Endothelial cell (in vitro differentiated cells): ENCODE data around the gene C1QTNF6. TPM values are rescaled to one million over a fixed set of nuclear protein-coding genes. Genes with fewer than 3 reads are reported as not detected.

Source experiments
- DNase-seq: peaks from one replicate; pipeline ENCODE4 v3.0.0; 2021; ENCODE audit warnings: low spot score
- H3K27ac Mint-ChIP-seq: one replicate; pipeline ENCODE4 v1.8.0; 2021; ENCODE audit warnings: mixed read lengths, inconsistent platforms; ENCODE audit not compliant: unreplicated experiment
- H3K27me3 Mint-ChIP-seq: one replicate; pipeline ENCODE4 v1.8.0; 2021; ENCODE audit warnings: mild to moderate bottlenecking, moderate library complexity, mixed read lengths, inconsistent platforms; ENCODE audit not compliant: unreplicated experiment
- H3K36me3 Mint-ChIP-seq: one replicate; pipeline ENCODE4 v1.8.0; 2021; ENCODE audit warnings: mild to moderate bottlenecking, low read depth, mixed read lengths, inconsistent platforms; ENCODE audit not compliant: unreplicated experiment
- H3K4me1 Mint-ChIP-seq: one replicate; pipeline ENCODE4 v1.8.0; 2021; ENCODE audit warnings: mild to moderate bottlenecking, mixed read lengths, inconsistent platforms; ENCODE audit not compliant: unreplicated experiment
- H3K4me3 Mint-ChIP-seq: one replicate; pipeline ENCODE4 v1.8.0; 2021; ENCODE audit warnings: mild to moderate bottlenecking, mixed read lengths, inconsistent platforms; ENCODE audit not compliant: unreplicated experiment
- H3K9me3 Mint-ChIP-seq: one replicate; pipeline ENCODE4 v1.8.0; 2021; ENCODE audit warnings: mixed read lengths, inconsistent platforms; ENCODE audit not compliant: unreplicated experiment
- total RNA-seq: library from RNA; stranded (reverse); fragmentation: NEBNext Ultra II Directional; extraction: Animal tissue kit (Norgen Biotek cat#: 25700); gene quantifications from one replicate; pipeline ENCODE4 v1.2.1, GENCODE V29; 2021; ENCODE audit not compliant: unreplicated experiment
- TF ChIP-seq, protein P1 (sequence below): fragments of 200-600 bp; sonication (generic); IDR thresholded peaks from one replicate; pipeline ENCODE4 v1.5.0; 2021; ENCODE audit warnings: antibody characterized with exemption; ENCODE audit not compliant: unreplicated experiment

The C1QTNF6 gene
- total RNA-seq, 1 donor from 2014 or later: 32.7 TPM

DNA sequence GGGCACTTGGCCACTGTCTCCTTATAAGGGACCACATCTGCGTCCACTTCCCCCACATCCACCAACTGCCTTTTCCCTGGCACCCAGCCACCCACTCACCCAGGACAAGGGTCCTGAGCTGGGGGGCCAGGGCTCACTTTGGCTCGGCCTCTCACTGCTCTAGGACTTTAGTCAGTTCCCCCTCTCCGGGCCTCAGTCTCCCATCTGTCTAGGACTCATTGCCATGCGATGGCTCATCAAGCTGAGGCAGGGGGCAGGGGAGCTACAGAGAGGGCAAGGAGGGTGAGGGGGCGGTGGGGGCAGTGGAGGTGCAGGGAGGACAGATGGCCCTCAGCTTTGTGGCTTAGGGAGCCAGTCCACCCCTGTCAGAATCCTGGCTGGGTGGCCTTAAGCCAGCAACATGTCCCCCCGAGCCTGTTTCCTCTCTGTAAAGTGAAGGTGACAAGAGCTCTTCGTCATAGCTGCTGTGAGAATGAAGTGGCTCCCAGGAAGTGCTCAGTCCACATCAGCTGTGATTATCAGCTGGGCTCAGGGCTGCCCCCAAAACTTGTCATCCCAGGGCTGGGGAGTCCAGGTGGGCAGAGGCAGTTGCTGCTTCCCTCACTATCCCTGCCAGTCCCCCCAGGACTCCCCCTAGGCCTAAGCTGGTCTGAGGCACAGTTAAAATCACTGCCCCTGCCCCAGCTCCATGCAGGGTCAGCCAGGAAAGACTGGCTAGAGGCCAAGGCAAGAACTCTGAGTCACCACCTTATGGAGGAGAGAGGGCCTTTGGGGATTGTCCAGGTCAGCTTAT, 41.2 kb upstream of the C1QTNF6 start:
- Mint-ChIP-seq H3K9me3 (peaks cover 4% of the 10 kb centered on the region), H3K27ac (no peak overlapping the region), H3K36me3 (peaks cover 9% of the 10 kb centered on the region), H3K4me3 (no peak overlapping the region), H3K27me3 (peaks cover 7% of the 10 kb centered on the region), H3K4me1 (no peaks in the 10 kb centered on the region)
- no peak for DNase-seq
- TF ChIP-seq, protein P1, sequence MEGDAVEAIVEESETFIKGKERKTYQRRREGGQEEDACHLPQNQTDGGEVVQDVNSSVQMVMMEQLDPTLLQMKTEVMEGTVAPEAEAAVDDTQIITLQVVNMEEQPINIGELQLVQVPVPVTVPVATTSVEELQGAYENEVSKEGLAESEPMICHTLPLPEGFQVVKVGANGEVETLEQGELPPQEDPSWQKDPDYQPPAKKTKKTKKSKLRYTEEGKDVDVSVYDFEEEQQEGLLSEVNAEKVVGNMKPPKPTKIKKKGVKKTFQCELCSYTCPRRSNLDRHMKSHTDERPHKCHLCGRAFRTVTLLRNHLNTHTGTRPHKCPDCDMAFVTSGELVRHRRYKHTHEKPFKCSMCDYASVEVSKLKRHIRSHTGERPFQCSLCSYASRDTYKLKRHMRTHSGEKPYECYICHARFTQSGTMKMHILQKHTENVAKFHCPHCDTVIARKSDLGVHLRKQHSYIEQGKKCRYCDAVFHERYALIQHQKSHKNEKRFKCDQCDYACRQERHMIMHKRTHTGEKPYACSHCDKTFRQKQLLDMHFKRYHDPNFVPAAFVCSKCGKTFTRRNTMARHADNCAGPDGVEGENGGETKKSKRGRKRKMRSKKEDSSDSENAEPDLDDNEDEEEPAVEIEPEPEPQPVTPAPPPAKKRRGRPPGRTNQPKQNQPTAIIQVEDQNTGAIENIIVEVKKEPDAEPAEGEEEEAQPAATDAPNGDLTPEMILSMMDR: no peak

DNA sequence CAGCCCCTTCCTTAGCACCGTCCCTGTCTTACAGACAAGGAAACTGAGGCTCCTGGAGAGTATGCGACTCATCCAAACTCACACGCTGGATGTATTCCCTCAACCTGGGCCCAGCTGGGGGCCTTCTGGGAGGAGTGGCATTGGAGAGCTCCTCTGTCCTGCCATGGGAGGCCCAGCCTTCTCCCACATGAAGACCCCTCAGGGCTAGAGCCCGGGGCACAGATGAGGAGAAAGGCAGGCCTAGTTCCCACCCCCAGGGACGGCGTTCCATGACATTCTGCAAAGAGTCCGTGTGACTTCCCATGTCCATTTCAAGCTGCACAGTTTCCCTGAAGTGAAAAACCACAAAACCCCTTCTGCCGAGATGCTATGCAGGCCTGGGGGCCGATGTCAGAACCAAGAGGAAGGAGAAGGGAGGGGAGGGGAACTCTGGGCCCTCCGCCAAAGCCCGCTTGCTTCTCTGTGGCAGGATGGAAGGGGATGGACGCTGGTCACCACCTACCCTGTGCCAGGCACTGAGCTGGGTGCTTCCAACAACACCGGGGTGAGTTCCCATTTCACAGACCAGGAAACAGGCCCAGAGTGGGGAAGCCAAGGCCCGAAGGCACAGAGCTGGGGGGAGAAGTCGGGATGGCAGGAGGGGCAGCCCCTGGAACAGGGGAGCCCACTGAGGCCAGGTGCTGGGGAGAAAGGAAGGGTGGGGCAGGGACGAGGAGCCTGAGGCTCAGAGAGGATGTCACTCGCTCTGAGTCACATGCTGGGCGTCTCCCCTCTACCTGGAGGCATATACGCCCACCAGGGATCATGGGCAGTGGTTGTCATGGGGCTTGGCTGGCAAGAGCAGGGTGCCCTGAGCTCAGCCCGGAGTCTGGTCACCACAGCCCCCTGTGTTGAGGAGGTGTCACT, 40.3 kb upstream of the C1QTNF6 start:
- H3K9me3 Mint-ChIP-seq: peaks cover 4% of the 10 kb centered on the region
- H3K4me3 Mint-ChIP-seq: no peak overlapping the region
- H3K4me1 Mint-ChIP-seq: no peaks in the 10 kb centered on the region
- H3K36me3 Mint-ChIP-seq: peaks cover 10% of the 10 kb centered on the region
- TF ChIP-seq, protein P1: no peak
- H3K27ac Mint-ChIP-seq: no peak overlapping the region
- peaks cover 7% of the 10 kb centered on the region for H3K27me3 Mint-ChIP-seq
- no peak for DNase-seq

DNA sequence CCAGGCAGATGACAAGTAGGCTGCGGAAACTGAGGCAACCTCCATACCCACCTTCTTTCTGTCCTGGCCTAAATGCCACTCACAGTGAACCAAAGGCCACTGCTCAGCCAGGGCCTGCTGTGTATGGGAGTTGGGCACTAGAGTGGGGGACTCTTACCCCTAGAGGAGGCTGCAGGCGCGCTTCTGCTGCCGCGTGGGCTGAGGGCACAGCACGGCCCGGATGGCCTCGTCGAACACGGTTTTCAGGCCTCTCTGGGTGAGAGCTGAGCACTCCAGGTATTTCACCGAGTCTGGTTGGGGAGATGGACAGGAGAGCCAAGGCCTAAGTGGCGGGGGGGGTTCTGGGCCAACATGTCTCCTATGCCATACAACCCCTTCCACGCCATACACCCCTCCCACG, 38.5 kb upstream of the C1QTNF6 start:
- DNase-seq: no peak
- Mint-ChIP-seq H3K27ac (no peak overlapping the region), H3K27me3 (peaks cover 7% of the 10 kb centered on the region), H3K4me1 (no peaks in the 10 kb centered on the region), H3K36me3 (peaks cover 10% of the 10 kb centered on the region), H3K9me3 (peaks cover 4% of the 10 kb centered on the region), H3K4me3 (no peak overlapping the region)
- TF ChIP-seq, protein P1: no peak

DNA sequence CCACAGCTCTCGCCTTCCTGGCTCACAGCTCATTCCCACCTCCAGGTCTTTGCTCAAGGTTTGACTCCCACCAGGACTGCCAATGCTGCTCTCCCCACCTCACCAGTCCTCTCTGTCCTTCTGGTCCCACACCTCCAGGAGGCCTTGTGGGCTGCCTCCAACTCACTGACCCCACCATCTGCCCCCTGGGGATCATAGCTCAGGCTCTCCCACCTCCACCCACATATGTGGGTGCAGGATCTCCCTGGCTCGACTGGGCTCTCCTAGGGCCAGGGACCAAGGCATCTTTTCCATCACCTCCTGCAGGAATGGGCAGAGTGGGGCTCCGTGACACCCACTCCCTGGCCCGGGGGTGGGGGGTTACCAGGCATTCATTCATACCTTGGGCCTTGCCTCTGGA, 38.0 kb upstream of the C1QTNF6 start:
- Mint-ChIP-seq H3K27me3 (peaks cover 7% of the 10 kb centered on the region), H3K4me1 (no peaks in the 10 kb centered on the region), H3K36me3 (peaks cover 10% of the 10 kb centered on the region), H3K9me3 (peaks cover 4% of the 10 kb centered on the region), H3K4me3 (no peak overlapping the region), H3K27ac (no peak overlapping the region)
- TF ChIP-seq, protein P1: no peak
- no peak for DNase-seq
